ENCODE measurements around the gene UBP1.
"Not testable (repeated sequence)": the region's sequence is repeated elsewhere in the genome, so short reads cannot be mapped to it uniquely, and the experiment has no call there.

The UBP1 gene

DNA sequence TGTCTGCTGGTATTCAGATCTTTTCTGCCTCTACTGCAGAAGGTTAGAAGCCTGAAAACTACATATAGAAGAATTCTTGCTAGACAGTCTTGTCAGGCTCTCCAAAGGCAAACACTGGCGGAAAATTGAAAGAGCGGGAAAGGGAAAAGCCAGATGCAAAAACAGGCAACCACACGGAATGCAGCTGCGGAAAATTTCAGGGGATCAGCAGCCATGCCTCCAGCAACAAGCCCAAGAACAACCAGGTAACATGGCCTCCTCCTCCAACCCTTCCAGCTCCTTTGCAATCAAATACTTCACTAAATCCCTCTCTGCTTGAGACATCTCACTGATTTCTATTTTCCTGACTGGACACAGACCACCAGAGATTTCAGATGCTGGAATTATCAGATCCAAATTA is 9.6 kb downstream of the UBP1 start:
- DNase-seq, result no peak

DNA sequence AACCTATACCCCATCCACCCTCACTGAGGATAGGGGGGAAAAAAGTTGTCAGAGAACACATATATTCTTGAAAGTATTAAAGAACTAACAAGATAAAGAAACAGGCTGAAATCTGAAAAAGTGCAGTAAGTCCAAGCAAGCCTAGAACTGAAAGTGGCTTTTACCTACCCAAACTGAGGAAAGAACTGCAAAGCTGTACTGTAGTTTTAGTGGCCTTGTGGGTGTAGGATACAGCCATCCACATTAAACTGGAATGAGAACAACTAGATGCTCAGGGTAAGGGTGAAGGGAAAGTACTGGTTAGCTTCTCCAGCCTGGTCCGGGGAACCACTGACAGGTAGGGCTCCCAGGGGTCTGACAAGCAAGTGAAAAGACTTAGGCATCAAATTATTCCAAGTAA is 10.1 kb downstream of the UBP1 start:
- no peak for DNase-seq

DNA sequence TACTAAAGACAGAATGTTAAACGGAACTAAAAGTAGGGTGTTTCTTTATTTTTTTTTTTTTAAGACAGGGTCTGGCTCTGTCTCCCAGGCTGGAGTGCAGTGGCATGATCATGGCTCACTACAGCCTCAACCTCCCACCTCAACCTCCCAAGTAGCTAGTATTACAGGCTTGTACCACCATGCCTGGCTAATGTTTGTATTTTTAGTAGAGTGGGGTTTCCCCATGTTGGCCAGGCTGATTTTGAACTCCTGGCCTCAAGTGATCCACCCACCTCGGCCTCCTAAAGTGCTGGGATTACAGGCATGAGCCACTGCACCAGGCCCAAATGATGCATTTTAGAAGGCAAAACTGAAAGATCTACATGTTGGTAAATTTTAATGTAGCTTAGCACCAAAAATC is 10.9 kb downstream of the UBP1 start:
- not testable (repeated sequence) for DNase-seq

DNA sequence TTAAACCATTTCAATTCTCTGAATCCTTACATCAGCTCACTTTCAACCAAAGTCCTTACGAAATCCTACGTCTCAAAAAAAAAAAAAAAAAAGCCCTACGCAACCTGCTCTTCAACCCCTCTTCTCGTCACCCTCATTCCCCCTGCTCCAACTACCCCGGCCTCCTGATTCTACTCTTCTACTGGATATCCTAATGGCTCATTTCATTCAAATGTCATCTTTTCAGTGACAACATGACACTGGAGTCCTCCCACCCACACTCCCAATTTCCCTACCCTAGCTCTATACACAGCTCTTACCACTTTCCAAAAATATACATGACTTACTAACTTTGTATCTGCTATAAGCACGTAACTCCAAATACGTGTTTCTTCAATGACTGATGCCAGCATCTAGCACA is 11.5 kb downstream of the UBP1 start:
- DNase-seq, result no peak

DNA sequence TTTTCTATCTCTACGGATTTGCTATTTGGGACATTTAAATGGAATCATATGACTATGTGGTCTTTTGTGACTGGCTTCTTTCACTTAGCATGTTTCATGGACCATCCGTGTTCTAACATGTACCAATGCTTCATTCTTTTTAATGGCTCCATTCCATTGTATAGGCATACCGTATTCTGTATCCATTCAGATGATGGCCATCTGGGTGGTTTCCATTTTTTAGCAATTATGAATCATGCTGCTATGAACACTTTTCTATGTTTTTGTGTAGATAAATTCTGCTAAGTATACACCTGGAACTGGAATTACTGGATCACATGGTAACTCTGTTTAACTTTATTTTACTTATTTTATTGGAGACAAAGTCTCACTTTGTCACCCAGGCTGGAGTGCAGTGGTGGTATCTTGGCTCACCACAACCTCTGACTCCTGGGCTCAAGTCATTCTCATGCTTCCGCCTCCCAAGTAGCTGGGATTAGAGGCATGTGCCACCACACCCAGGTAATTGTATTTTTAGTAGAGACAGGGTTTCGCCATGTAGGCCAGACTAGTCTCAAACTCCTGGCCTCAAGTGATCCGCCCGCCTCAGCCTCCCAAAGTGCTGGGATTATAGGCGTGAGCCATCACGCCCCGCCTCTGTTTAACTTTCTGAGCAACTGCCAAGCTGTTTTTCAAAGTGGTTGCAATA is 13.4 kb downstream of the UBP1 start:
- no peak for DNase-seq

DNA sequence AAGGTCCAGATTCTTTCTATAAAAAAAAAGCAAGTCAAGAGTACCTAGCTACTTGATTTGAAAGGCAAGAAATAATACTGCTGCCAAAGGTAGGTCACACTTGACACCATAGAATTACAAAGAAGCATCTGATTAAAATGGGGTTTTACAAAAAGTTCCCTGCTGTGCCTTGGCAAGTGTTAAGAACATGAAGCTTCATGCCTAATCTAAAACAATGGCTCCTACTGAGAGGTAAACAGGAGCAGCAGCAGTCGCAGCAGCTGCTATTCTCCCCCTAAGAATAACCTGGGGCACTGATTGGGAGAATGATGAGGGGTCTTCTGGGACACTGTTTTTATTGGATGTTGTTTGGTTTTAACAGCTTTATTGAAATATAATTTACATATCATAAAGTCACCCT is 14.1 kb downstream of the UBP1 start:
- DNase-seq, result no peak

DNA sequence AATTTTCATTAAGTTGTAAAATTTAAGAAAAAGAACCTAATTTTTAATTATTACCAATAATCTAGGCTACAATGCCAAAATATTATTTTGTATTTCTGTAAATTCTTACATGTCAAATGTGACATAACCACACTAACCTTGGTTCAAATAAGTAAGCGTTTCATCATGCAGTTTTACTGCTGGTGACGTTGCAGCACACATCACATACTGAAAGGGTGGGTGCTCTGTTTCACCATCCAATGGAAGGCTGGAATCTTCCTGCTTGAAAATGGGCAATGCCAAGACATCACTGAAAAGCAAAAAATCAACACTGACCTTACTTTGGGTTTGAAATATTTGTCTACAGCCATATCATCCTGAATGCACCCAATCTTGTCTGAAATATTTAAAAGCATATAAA is 14.8 kb downstream of the UBP1 start:
- no peak for DNase-seq

DNA sequence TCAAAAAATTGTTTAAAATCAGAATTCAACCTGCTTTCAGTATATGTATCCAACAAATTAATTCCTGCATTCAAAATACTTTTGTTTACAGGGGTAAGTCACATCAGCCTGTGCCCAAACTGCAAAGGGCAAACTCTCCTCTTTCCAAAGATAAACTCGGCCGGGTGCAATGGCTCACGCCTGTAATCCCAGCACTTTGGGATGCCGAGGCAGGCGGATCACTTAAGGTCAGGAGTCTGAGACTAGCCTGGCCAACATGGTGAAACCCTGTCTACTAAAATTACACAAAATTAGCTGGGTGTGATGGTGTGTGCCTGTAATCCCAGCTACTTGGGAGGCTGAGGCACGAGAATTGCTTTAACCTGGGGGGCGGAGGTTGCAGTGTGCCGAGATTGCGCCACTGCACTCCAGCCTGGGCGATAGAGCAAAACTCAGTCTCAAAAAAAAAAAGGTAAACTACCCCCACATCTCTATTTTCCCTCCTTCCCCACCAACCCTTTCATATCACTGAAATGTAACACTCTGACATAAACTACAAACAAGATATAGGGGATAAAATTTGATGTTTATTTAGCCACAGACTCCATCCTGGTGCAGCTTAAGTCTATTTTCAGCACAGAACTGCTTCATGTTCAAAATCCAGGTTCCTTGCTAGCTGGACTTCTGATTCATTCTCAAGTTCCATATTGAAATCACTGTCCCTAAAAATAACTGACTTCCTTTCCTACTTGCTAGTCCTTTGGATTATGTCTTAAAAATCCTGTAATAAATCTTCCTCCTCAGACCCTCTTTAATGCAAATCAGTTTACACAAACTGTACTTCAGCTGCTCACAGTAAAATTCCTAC is 15.4 kb downstream of the UBP1 start:
- DNase-seq, result no peak

DNA sequence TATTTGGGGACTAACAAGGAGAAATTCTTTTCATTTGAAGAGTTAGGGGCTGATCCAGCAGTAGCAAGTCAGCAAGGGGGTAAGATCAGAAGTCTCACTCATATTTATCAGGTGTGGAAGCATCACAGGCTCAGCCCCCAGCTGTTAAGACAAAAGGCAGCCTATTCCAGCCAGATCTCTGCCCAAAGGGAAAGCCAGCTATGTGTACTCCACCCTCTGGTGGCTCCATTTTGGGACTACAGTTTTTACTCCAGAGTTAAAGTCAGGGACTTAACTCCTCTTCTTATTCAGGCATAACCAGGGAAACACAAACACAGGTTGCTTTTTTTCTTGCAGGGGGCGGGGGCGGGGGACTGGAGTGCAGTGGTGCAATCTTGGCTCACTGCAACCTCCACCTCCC is 19.2 kb downstream of the UBP1 start:
- DNase-seq, result no peak

DNA sequence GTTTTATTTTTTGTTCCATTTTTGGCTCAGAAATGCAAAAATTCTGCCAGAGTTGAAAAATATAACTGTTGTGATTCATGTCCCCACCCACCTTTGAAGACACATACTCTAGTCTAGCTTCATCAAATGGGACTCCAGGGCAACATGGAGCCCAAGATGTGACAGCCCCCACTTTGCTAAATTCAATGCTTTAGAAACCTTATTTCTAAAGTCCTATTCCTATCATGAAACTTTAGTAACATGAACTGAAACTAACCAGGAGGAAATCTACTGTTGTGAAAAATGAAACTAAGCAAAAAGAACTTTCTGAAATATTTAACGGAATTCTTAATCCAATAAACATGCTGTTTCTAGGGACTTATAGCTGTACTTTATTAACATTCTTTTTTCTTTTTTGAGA is 20.3 kb downstream of the UBP1 start:
- no peak for DNase-seq

DNA sequence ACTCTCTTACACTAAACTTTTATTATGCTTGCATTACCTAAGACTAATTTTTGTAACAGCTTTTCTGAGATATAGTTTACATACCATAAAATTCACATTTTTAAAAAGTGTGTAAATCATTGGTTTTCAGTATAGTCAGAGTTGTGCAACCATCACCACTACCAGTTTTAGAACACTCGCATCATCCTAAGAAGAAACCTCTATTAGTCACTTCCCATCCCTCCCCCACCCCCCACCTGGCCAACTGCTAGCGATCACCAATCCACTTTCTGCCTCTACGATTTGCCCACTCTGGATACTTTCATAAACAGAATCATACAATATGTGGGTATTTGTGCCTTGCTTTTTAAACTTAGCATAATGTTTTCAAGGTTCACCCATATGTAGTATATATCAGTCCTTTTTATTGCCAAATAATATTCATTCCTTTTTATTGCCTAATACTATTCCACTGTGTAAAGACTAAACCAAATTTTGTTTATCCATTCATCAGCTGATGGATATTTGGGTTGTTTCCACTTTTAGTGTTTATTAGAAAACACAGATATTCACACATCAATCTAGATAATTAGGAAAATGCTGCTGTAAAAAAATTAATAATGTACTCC is 23.0 kb downstream of the UBP1 start:
- peak; percentile 28 for DNase-seq

DNA sequence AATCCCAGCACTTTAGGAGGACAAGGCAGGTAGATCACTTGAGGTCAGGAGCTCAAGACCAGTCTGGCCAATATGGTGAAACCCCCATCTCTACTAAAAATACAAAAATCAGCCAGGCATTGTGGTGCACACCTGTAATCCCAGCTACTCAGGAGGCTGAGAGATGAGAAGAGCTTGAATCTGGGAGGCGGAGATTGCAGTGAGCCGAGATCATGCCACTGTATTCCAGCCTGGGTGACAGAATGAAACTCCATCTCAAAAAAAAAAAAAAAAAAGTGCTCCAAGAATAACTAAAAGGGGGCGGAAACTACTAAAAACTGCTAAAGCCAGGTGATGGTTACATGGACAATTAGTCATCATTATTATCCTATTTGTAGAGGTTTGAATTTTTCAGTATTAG is 29.4 kb downstream of the UBP1 start:
- not testable (repeated sequence) for DNase-seq

DNA sequence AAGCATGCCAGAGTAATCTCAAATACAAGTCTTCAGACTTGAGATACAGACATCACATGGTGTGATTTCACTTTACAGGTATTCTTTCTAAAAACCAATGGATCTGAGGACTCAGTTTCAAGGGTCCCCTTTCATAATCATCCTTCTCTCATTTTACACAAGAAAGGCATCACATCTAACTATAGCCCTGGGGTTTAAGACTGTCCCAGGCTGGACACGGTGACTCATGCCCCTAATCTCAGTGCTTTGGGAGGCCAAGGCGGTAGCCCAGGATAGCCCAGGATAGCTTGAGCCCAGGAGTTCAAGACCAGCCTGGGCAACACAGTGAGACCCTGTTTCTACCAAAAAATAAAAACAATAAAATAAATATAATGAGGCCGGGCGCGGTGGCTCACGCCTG is 36.4 kb downstream of the UBP1 start:
- DNase-seq, result peak; percentile 51

DNA sequence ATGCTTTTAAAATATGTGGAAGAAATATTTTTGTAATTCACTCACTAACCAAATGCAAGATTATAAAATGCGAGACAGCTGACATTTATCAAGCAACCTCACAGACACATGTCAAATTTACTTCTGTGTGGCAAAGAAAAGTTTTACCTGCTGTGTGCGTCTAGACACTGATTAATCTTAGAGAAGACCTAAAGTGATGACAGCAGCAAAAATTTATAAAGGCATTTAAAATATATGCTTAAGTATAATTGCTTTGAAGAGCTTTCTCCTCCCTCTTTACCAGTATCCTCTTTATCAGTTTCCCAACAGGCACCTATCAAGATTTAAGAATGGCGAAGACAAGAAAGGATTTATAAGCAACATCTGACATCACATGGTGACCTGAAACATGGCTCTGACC is 37.3 kb downstream of the UBP1 start:
- DNase-seq, result no peak

DNA sequence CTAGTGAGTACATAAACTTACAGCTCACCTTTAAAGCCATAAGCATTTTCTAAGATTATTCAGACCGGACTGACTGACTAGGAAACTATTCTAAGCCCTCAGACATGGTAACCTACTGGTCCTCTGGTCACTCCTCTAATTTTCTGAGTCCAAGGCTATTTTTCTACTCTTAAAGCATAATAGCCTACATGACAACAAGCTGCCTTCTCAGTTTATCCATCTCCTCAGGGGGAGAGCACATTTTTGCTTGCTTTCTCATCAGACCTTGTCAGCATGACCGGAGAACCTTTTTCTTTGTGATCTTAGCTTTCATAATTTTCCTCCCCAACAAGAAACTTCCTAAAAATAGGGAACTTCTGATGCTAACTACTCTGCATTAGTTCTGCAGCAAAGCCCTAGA is 38.4 kb downstream of the UBP1 start:
- peak; percentile 43 for DNase-seq

DNA sequence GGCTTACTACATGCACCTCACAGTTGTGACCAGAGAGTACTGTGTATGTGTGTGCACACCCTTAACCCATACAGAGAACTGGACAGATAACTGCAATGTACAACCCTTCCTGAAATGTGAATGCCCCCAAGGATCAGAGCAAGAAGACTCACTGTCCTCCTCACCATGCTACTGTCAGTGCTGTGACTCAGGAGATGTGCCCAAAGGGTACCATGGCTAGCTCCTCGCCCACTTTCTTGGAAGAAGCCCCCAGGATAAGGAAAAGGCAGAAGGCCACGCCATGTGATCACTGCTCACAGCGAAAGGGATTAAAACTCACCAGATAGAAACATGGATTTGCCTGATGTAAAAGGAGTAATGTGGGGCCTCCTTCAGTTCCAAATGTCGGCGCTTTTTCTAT is 41.8 kb downstream of the UBP1 start:
- no peak for DNase-seq

DNA sequence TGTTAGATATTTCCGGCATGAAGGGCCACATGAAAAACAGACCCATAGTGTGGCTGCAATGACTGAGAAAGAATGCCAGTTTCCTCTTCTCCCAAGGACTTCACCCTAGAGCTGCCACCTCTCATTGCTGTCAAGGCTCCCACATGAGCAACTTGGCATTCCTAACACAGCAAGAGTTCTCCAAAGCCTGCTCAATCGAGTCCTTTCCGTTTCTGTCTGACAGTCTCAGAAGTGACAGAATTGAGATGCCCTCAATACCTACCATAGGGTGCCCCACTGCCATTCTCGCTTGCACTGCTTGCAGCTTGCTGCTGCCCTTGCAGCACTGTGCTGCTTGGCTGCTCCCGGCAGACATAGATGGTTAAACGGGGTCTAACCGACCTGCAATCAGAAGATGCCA is 44.3 kb downstream of the UBP1 start:
- no peak for DNase-seq

DNA sequence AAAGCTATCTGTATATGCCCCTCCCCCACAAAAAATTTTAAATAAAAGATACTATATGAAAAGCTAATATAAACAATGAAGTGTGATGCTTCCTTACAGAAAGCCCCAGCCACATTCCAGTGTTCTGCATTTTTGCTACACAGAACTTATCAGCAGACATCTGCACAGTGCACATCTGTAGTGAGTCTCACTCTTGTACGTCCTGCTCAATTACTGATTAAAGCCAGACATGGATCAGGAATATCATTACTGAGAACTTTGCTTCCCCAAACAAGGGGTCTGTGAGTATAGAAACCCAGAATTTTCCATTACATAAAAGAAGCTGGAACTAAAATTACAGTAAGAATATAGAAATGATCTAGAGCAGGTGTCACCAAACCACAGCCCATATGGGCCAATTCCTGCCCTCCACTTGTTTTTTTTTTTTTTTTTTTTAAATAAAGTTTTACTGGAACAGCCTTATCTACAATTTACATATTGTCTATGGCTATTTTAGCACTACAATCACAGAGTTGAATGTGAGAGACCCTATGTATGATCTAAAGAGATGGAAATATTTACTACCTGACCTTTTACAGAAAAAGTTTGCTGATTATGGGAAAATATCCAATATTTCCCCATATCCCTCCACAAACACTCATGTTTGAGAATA is 45.7 kb downstream of the UBP1 start:
- no peak for DNase-seq

DNA sequence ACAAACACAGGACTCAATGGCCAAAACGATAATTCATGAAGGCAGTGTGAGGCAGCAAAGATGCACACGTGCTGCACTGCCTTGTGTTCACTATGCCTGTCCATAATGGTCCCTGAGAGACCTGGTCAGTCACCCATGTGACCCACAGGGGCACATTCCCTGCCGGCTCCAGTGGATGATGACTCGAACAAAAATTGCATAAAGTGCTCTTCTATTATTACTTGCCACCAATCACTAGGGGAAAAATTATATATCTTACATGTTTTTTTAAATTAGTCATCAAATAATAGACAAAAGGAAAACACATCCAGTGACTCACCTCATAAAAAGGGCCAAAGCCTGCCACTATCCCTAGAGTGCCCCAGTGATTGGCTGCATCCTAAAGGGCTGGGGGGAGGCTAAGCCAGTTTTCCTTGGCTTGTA is 47.5 kb downstream of the UBP1 start:
- peak; percentile 95 for DNase-seq

DNA sequence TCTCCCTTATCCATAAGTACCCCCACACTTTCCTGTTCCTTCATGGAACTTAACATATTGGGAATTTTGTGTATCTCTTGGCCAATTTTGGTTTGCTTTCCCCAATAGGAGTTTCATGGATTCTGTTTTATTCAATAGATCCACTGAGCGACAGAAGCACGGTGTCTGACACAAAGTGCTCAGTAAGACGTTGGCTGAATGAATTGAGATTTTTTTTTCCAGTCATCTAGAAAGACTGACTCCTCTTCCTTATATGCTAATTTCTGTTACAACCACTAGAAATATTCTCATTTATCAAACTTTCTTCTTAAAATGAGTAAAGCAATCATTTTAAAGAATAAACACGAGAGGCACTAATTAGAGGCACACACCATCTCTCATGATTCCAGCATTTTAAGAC is 48.1 kb downstream of the UBP1 start:
- DNase-seq, result no peak

DNA sequence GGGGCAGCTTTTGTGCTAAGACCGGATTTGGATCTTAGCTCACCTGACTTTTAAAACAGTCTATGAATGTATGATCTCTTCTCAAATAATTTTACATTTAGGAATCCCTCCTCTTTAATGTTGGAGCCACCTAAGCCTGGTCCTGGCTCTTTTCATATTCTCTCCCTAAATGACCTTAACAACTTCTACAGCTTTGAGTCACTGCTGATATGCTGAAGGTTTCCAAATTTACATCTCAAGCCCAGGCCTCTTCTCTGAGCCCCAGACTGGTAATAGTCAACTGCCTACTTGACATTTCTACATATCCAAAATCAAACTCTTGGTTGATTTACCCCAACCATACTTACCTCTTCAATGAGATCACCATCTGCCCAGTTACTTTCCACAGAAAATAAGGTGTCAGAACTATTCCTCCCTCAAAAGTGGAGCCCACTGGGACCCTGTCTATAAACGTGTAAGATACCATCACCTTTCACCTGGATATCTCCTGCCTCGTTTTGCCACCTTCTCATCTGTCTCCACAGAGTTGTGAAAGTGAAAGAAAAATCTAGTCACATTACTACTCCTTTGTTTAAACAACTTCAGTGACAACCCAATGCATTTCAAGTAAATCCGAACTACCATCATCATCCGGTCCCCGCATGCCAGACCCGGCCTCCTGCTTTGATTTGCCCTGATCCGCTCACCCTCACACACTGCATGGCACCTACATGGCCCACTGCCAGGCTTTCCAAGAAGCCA is 48.8 kb downstream of the UBP1 start:
- no peak for DNase-seq

DNA sequence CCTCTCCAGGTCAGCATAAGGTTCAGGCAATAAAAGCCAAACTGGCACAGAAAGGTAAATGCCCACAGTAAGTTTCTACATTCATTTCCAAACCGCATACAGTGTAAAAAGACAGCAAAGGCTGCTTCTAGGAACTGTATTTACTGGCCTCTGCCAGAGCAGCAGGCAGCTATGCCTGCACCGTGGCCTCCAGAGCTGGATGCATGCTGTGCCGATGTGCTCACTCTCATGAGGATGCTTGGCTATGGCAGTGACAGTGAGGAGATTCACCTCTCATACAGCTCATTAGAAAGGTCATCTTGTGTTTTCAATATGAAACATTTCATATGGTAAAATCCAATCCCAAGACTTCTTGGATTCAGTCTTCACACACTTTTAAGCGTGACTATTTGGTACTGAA is 50.3 kb downstream of the UBP1 start:
- no peak for DNase-seq
